GF-D8 (cell line): ENCODE measurements around the gene UFD1.
"Not testable (repeated sequence)": the region's sequence is repeated elsewhere in the genome, so short reads cannot be mapped to it uniquely, and the experiment has no call there.

Source experiments
- DNase-seq: peaks from one replicate; lab custom pipeline; 2025; lab: John Stamatoyannopoulos, UW

Gene UFD1

DNA sequence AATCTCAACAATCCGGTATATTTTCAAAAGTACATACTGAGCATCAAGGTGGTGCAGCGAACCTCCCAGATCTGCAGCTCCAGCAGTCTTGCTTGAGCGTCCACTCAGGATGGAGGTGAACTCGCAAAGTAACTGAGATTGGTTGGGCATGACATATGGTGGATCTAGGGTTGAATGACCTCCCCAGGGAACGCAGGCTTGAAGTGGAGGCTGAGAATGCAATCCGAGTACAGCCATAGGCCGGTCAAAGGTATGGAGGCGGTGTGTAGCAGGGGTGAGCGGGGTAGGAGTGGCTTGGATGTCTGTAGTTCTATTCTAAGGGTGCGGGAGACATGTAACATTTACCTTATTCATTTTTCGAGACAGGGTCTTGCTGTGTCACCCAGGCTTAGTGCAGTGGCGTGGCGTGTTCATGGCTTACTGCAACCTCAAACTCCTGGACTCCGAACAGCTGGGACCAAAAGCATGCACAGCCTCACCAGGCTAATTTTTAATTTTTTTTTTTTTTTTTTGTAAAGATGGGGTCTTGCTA lies 30.9 kb downstream of the UFD1 start:
- DNase-seq: no peak

- DNase-seq: peak; percentile 84
Observed at GRCh38 chr22:19447330-19448075, 31.5 kb downstream of the UFD1 start, which contains the start of gene C22orf39. TSS of gene C22orf39 (minus strand) at chr22:19447711. CDS start at chr22:19447688, 23 bp downstream.

- no peak for DNase-seq
Observed at GRCh38 chr22:19446603-19447329, 32.2 kb downstream of the UFD1 start.

DNA sequence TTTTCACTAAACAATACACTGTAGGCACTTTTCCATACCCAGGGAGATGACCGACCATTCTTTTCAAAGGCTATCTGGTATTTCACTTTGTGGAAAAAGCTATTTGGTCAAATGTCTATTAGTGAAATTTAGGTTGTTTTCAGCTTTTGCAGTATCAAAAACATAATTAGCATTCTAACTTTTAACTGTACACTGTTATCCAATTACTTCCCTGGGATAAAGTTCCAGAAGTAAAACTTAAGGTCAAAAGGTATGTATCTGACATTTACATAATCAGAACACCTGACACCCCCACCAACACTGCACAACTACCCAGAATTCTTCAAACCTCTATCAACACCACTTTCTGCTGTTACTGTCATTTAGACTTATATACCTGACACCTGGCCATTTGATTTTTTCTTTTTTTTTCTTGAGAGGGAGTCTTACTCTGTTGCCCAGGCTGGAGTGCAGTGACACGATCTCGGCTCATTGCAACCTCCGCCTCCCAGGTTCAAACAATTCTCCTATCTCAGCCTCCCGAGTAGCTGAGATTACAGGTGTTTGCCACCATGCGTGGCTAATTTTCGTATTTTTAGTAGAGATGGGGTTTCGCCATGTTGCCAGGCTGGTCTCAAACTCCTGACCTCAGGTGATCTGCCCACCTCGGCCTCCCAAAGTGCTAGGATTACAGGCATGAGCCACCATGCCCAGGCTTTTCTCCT lies 33.6 kb downstream of the UFD1 start:
- not testable (repeated sequence) for DNase-seq

DNA sequence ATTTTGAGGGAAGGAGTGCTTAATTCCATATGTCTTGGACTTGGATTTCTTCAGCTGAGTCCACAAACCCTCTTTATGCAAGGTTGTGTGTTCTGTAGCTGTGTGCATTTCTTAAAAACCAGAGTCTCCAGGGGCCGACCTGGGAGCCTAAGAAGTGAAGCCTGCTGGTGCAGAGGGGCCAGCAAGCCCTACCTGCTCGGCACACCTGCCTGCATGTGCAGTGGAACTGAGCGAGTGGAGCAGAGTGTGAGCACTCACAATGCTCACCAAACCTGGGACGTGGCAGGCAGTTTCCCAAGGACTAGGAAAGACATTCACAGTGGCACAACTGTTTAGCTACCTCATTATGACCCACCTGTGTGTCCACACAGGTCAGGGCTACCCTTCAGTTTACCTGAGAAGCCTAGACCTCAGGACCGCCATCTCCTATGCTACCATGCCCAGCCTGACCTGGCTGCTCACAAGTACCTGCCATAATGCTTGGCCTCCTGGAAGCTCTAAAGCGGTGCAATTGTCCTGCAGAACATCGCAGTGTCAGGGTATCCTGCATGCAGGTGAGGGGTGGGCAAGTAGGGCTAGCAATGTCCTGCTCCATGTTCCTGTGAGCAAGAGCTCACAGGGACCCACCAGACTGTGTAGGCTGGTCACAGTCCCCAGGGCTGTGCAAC lies 35.3 kb downstream of the UFD1 start:
- DNase-seq: no peak

DNA sequence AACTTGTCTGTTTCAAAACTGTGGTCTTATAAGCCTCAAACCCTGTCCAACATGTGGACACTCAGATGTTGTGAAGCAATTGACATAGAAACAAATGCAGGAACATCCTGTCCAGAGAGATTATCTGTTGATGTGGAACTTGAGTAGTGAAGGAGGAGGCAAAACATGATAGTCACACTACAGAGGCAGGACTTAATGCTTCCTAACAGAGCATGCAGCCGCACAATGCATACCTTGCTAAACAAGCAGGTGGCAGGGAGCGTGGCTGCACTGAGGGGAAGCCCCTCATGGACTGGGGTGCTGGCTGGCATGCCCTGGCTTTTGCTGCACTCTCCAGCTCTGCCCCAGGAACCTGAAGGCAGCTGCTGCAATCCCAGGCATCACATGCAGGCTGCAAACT lies 36.8 kb downstream of the UFD1 start:
- no peak for DNase-seq

- DNase-seq: no peak
Observed at GRCh38 chr22:19440411-19441195, 38.4 kb downstream of the UFD1 start.

DNA sequence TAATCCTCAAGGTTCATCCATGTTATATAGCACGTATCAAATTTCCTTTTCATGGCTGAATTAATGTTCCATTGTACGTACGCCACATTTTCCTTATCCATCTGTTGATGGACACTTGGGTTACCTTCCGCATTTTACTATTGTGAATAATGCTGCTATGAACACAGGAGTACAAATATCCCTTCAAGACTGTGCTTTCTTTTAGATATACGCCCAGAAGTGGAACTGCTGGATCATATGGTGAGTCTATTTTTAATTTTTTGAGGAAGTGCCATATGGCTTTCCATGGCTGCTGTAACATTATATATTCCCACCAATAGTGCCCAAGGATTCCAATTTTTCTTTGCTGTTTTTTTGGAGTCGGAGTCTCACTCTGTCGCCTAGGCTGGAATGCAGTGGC lies 40.7 kb downstream of the UFD1 start:
- no peak for DNase-seq

- DNase-seq: not testable (repeated sequence)
Observed at GRCh38 chr22:19436444-19437161, 42.4 kb downstream of the UFD1 start.

- DNase-seq: no peak
Observed at GRCh38 chr22:19434829-19435580, 44.0 kb downstream of the UFD1 start.

DNA sequence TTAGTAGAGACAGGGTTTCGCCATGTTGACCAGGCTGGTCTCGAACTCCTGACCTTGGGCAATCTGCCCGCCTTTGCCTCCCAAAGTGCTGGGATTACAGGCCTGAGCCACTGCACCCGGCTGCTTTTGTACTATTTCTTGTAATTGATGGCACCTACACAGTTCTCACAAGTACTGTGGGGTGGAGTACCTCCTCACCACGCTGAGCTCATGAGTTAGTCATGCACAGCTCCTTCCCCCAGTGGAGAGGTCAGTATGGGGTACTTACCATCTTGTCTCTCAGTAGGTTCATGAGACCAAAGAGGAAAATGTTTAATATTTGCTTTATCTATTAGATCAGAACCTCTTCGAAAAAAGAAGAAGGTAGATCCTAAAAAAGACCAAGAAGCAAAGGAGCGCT lies 44.6 kb downstream of the UFD1 start:
- DNase-seq: no peak

GRCh38 chr22:19432133-19432851 lies 46.7 kb downstream of the UFD1 start, which contains the start of gene MRPL40:
TSS of gene MRPL40 (plus strand) at chr22:19432545. CDS start at chr22:19432555, 10 bp downstream.
- DNase-seq: peak; percentile 81

GRCh38 chr22:19431649-19432132 lies 47.3 kb downstream of the UFD1 start, which contains the start of gene HIRA:
TSS of gene HIRA (minus strand) at chr22:19431733. CDS start at chr22:19431476, 257 bp downstream.
- DNase-seq: peak; percentile 61

- DNase-seq: no peak
Observed at GRCh38 chr22:19430890-19431541, 48.0 kb downstream of the UFD1 start.

DNA sequence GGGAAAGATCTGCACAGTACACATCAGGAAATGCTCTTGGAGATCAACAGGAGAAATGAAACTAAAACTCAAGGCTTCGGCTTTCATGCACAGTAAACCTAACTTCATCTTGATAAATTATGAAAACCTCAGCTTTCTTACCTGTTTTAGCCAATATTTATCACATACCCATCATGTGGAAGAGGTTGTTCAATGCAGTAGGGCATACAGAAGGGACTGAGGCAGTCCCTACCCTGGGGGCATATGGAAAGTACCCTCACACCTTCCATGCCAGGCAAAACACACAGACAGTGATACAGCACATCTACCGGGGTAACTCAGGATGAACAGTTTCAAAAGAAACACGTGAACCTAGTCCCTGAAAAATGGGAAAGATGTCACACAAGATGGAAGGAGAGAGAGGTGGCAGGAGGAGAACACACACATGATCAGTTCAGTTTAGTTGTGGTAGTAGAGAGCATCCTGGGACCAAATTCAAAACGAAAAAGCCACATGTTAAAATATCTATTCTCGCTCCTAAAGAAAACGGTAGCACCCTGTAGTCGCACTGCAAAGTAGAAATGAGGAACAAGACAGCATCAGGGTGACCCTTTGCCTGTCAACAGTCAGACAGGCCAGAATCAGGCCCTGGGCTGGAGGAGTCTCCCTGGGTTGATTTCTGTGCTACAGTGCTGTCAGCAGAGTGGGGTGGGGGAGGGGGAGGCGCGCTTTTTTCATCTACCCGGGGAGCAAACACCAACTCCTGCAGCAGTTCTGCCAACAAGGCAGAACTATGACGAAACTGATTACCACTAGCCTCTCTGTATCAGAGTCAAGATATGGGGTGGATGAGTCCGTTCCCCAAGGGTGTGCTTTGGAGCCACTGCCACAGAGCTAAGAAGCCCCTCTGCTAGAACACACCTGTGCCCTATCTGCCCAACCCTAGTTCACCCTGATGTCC lies 48.8 kb downstream of the UFD1 start:
- peak; percentile 51 for DNase-seq

- no peak for DNase-seq
Observed at GRCh38 chr22:19424186-19424500, 54.9 kb downstream of the UFD1 start.
